Endothelial cell of umbilical vein (primary cell): Measurements from ENCODE around the gene KIF3A. TPM values are rescaled to one million over a fixed set of nuclear protein-coding genes. Genes with fewer than 3 reads are reported as not detected.

Experiments
- BruUV-seq: library from RNA; stranded (reverse); fragments of 400-500 nt; replicated peaks from 2 replicates; lab custom pipeline; 2021; lab: Mats Ljungman, UMichigan
- CTCF ChIA-PET: fragments of 300-600, 350-600 bp; sonication (Branson Sonifier 250); formaldehyde crosslinking; loops from one replicate; lab custom pipeline; 2021; ENCODE audit warnings: antibody characterized with exemption, inconsistent platforms; lab: Charles Lee
- POLR2A ChIA-PET: fragments of 300-600, 350-600 bp; sonication (Branson Sonifier 250); formaldehyde crosslinking; loops from one replicate; lab custom pipeline; 2021; ENCODE audit warnings: antibody characterized with exemption, inconsistent platforms; lab: Charles Lee
- DNase-seq: peaks from one replicate; pipeline ENCODE4 v3.0.0-alpha.2; 2011; ENCODE audit warnings: low read depth, low spot score
- FAIRE-seq: peaks from 2 replicates; lab custom pipeline; 2011; peaks lifted over from hg19 to GRCh38; lab: Jason Lieb, UNC
- H2AFZ ChIP-seq: 2 replicates; pipeline ENCODE4 v1.6.0; 2012; ENCODE audit warnings: low read depth, low read length, control low read depth, inconsistent platforms
- H3K27ac ChIP-seq: 2 replicates; pipeline ENCODE4 v1.5.1; 2011; ENCODE audit warnings: low read depth, mild to moderate bottlenecking, control low read depth, low read length, moderate library complexity; ENCODE audit not compliant: insufficient read depth
- H3K27me3 ChIP-seq, 2 experiments: 2 replicates each; pipeline versions ENCODE4 v1.6.0 to v1.6.1; 2011; ENCODE audit warnings: low read length in 2 of 2, mixed read lengths in 1 of 2; ENCODE audit not compliant: control insufficient read depth in 2 of 2, insufficient read depth in 2 of 2
- H3K36me3 ChIP-seq, 2 experiments: 2 replicates in 1 of 2; 3 replicates in 1 of 2; pipeline ENCODE4 v1.5.1; 2011; ENCODE audit warnings: low read length in 2 of 2, mild to moderate bottlenecking in 1 of 2, moderate library complexity in 1 of 2; ENCODE audit not compliant: control insufficient read depth in 2 of 2, insufficient read depth in 2 of 2; ENCODE audit errors: extremely low read depth in 1 of 2
- H3K4me1 ChIP-seq: 3 replicates; pipeline ENCODE4 v1.5.1; 2011; ENCODE audit warnings: mild to moderate bottlenecking, low read length; ENCODE audit not compliant: control insufficient read depth, insufficient read depth; ENCODE audit errors: extremely low read depth
- H3K4me2 ChIP-seq: 2 replicates; pipeline ENCODE4 v1.6.1; 2011; ENCODE audit warnings: low read length, control low read depth, mixed read lengths; ENCODE audit not compliant: insufficient read depth
- H3K4me3 ChIP-seq, 3 experiments: fragments of 200-600 bp in 1 of 3; sonication (generic), shearing (Covaris generic) in 1 of 3; replicated peaks in 1 of 3; 2 replicates each; pipeline ENCODE4 v1.5.1; 2011 to 2016; ENCODE audit warnings: control low read depth in 3 of 3, low read length in 3 of 3, mild to moderate bottlenecking in 2 of 3, inconsistent platforms in 1 of 3, low read depth in 1 of 3, moderate library complexity in 1 of 3; ENCODE audit not compliant: insufficient read depth in 1 of 3
- H3K79me2 ChIP-seq: 2 replicates; pipeline ENCODE4 v1.6.0; 2012; ENCODE audit warnings: low read length, inconsistent platforms; ENCODE audit not compliant: control insufficient read depth, insufficient read depth
- H3K9ac ChIP-seq: replicated peaks from 2 replicates; pipeline ENCODE3; 2011; ENCODE audit warnings: low read length, control low read depth; ENCODE audit not compliant: insufficient read depth; ENCODE audit errors: extremely low read depth
- H3K9me1 ChIP-seq: replicated peaks from 3 replicates; pipeline ENCODE4 v1.6.0; 2011; ENCODE audit warnings: mild to moderate bottlenecking, low read length; ENCODE audit not compliant: control insufficient read depth, insufficient read depth; ENCODE audit errors: extremely low read depth
- H3K9me3 ChIP-seq: replicated peaks from 2 replicates; pipeline ENCODE4 v1.5.1; 2012; ENCODE audit warnings: low read length, inconsistent platforms; ENCODE audit not compliant: control insufficient read depth, insufficient read depth
- H4K20me1 ChIP-seq: replicated peaks from 2 replicates; pipeline ENCODE3; 2011; ENCODE audit warnings: mild to moderate bottlenecking, low read length; ENCODE audit not compliant: control insufficient read depth, insufficient read depth; ENCODE audit errors: extremely low read depth
- CTCF ChIP-seq, 2 donors: IDR thresholded peaks; 1 replicate in 1 of 2; 2 replicates in 1 of 2; pipeline ENCODE4 v1.5.1; 2011; ENCODE audit warnings: low read length in 2 of 2, mild to moderate bottlenecking in 2 of 2, moderate library complexity in 2 of 2, control low read depth in 1 of 2, inconsistent platforms in 1 of 2, low read depth in 1 of 2; ENCODE audit not compliant: insufficient read depth in 1 of 2; ENCODE audit errors: extremely low read depth in 1 of 2
- EZH2 ChIP-seq: IDR thresholded peaks from 2 replicates; pipeline ENCODE4 v1.6.1; 2012; ENCODE audit warnings: borderline replicate concordance, low read depth, mild to moderate bottlenecking, moderate library complexity, low read length, inconsistent platforms; ENCODE audit not compliant: severe bottlenecking
- FOS ChIP-seq: IDR thresholded peaks from 2 replicates; pipeline ENCODE4 v1.6.1; 2011; ENCODE audit warnings: mild to moderate bottlenecking, low read length, moderate library complexity, borderline replicate concordance; ENCODE audit not compliant: insufficient read depth
- GATA2 ChIP-seq: IDR thresholded peaks from 2 replicates; pipeline ENCODE4 v1.7.0; 2011; ENCODE audit warnings: low read depth, mild to moderate bottlenecking, moderate library complexity, mixed read lengths, low read length; ENCODE audit not compliant: insufficient read length, insufficient read depth
- JUN ChIP-seq: IDR thresholded peaks from 2 replicates; pipeline ENCODE4 v1.6.1; 2011; ENCODE audit warnings: borderline replicate concordance, low read depth; ENCODE audit not compliant: insufficient read length, insufficient read depth
- MAX ChIP-seq: IDR thresholded peaks from 2 replicates; pipeline ENCODE4 v1.6.1; 2011; ENCODE audit not compliant: insufficient read depth, insufficient read length
- MYC ChIP-seq: IDR thresholded peaks from one replicate; pipeline ENCODE4 v1.6.1; 2011; ENCODE audit warnings: mild to moderate bottlenecking, low read depth, low read length
- POLR2A ChIP-seq: IDR thresholded peaks from 2 replicates; pipeline ENCODE4 v1.6.1; 2012; ENCODE audit warnings: low read depth, mild to moderate bottlenecking, control low read depth, low read length
- POLR2AphosphoS5 ChIP-seq: IDR thresholded peaks from 2 replicates; pipeline ENCODE4 v1.6.1; 2012; ENCODE audit warnings: low read depth, mild to moderate bottlenecking, control low read depth, low read length, moderate library complexity; ENCODE audit not compliant: insufficient read depth
- dilution Hi-C: fragments of 300-500 bp; cut with MboI; formaldehyde crosslinking; loops from one replicate; pipeline ENCODE4 v1.15.0; 2019; ENCODE audit warnings: low sequenced_read_pairs; ENCODE audit not compliant: extremely low pct_ligation_motif_present
- intact Hi-C: fragments of 100-400 bp; cut with micrococcal nuclease; formaldehyde crosslinking; loops from one replicate; pipeline ENCODE4 v1.10.0; 2022
- polyA plus RNA-seq, 4 experiments: library from polyadenylated mRNA; depleted of rRNA in 3 of 4; stranded (reverse) in 3 of 4; unstranded in 1 of 4; fragments of >200 nt; gene quantifications; 2 replicates each; pipeline versions ENCODE4 v1.2.1 to v1.2.3, GENCODE V29; 2011 to 2012; ENCODE audit warnings: missing spikeins in 1 of 4
- total RNA-seq: library from RNA; stranded (reverse); gene quantifications from 2 replicates; pipeline ENCODE4 v1.2.3, GENCODE V29; 2021

KIF3A gene
- total and polyA plus RNA-seq, 2 donors (not counting 3 experiments of a cell fraction or from before 2014, with no cell fraction given) = 3.3 to 11.2 TPM

GRCh38 chr5:132763181-132764036, 26.1 kb upstream of the KIF3A start:
- Histone ChIP-seq H3K27me3 (no peaks in the 10 kb centered on the region), H3K9me3 (no peaks in the 10 kb centered on the region), H3K4me3 (no peak overlapping the region), H4K20me1 (no peaks in the 10 kb centered on the region), H2AFZ (no peak overlapping the region), H3K9ac (no peak overlapping the region), H3K9me1 (no peaks in the 10 kb centered on the region), H3K36me3 (peaks cover 6 to 32% of the 10 kb centered on the region in 2 experiments), H3K79me2 (peaks cover 8% of the 10 kb centered on the region), H3K4me2 (no peak overlapping the region), H3K4me1 (peaks cover 11% of the 10 kb centered on the region), H3K27ac (no peak overlapping the region)
- dilution Hi-C loops = no loop called here
- CTCF ChIA-PET = interaction anchor here (0.9 to 1.0 kb wide), 2 partner anchors 19 to 57 kb away, joined by 3 to 6 read pairs; no protein-coding TSS in a partner anchor
- intact Hi-C loops = no loop called here
- no TSS peak for BruUV-seq
- POLR2A ChIA-PET = no interaction called here
- FAIRE-seq (no peak), DNase-seq (no peak)
- no peak for TF ChIP-seq JUN
- TF ChIP-seq GATA2 = no peak
- TF ChIP-seq MAX = no peak
- TF ChIP-seq CTCF (IDR thresholded peaks at IDR 0.05; ENCODE audit: extremely low read depth in 1 of 2, insufficient read depth in 1 of 2, low read depth in 1 of 2, low read length in 2 of 2) = no peak
- no peak for TF ChIP-seq MYC
- TF ChIP-seq POLR2AphosphoS5 = no peak
- no peak for TF ChIP-seq FOS
- TF ChIP-seq EZH2 = no peak
- TF ChIP-seq POLR2A = no peak
